Liver (tissue), 9 donors: ENCODE data around the gene TSPO. TPM values are rescaled to one million over a fixed set of nuclear protein-coding genes. Genes with fewer than 3 reads are reported as not detected.

Source experiments
- DNase-seq: peaks from one replicate; pipeline ENCODE4 v3.0.0-alpha.2; 2017; ENCODE audit warnings: low spot score
- H3K27ac ChIP-seq, 2 donors: one replicate each; pipeline ENCODE4 v1.7.0; 2013; ENCODE audit warnings: inconsistent platforms in 2 of 2, low read length in 2 of 2, control low read depth in 1 of 2, low read depth in 1 of 2, mild to moderate bottlenecking in 1 of 2
- H3K27me3 ChIP-seq, 4 donors: one replicate each; pipeline versions ENCODE4 v1.6.1 to v1.7.0; 2013; ENCODE audit warnings: low read length in 3 of 4, inconsistent platforms in 1 of 4, mild to moderate bottlenecking in 1 of 4, moderate library complexity in 1 of 4; ENCODE audit not compliant: control insufficient read depth in 4 of 4, insufficient read depth in 4 of 4
- H3K36me3 ChIP-seq, 4 donors: one replicate each; pipeline versions ENCODE4 v1.6.1 to v1.7.0; 2013; ENCODE audit warnings: low read length in 3 of 4, mild to moderate bottlenecking in 3 of 4, low read depth in 1 of 4, moderate library complexity in 1 of 4; ENCODE audit not compliant: control insufficient read depth in 4 of 4, insufficient read depth in 3 of 4
- H3K4me1 ChIP-seq, 4 donors: one replicate each; pipeline versions ENCODE4 v1.6.1 to v1.7.0; 2013; ENCODE audit warnings: low read length in 3 of 4, mild to moderate bottlenecking in 3 of 4, moderate library complexity in 1 of 4; ENCODE audit not compliant: control insufficient read depth in 4 of 4, insufficient read depth in 4 of 4
- H3K4me3 ChIP-seq, 3 donors: one replicate each; pipeline versions ENCODE4 v1.6.1 to v1.7.0; 2013; ENCODE audit warnings: low read length in 3 of 3, control low read depth in 1 of 3, low read depth in 1 of 3, mild to moderate bottlenecking in 1 of 3
- H3K9ac ChIP-seq, 2 donors: one replicate each; pipeline ENCODE4 v1.7.0; 2013; ENCODE audit warnings: low read length in 2 of 2, mild to moderate bottlenecking in 2 of 2, moderate library complexity in 2 of 2, control low read depth in 1 of 2, low read depth in 1 of 2
- H3K9me3 ChIP-seq, 4 donors: one replicate each; pipeline versions ENCODE4 v1.6.1 to v1.7.0; 2013; ENCODE audit warnings: low read length in 3 of 4; ENCODE audit not compliant: control insufficient read depth in 4 of 4
- EGR1 ChIP-seq, 2 donors: IDR thresholded peaks; 2 replicates each; pipeline ENCODE4 v1.6.1; 2016 to 2018; ENCODE audit warnings: antibody characterized with exemption in 2 of 2, low read depth in 2 of 2
- FOXA1 ChIP-seq: IDR thresholded peaks from 2 replicates; pipeline ENCODE4 v1.6.1; 2016; ENCODE audit warnings: antibody characterized with exemption
- FOXA2 ChIP-seq: IDR thresholded peaks from 2 replicates; pipeline ENCODE4 v1.6.1; 2016; ENCODE audit warnings: antibody characterized with exemption
- GABPA ChIP-seq, 2 donors: IDR thresholded peaks in 1 of 2; conservative IDR thresholded peaks in 1 of 2; 2 replicates each; pipeline ENCODE4 v1.6.1; 2016; ENCODE audit warnings: antibody characterized with exemption in 2 of 2, mild to moderate bottlenecking in 1 of 2, moderate library complexity in 1 of 2
- HNF4A ChIP-seq, 2 donors: conservative IDR thresholded peaks; 2 replicates each; pipeline ENCODE4 v1.6.1; 2016; ENCODE audit warnings: antibody characterized with exemption in 2 of 2, mild to moderate bottlenecking in 2 of 2
- HNF4G ChIP-seq: IDR thresholded peaks from 2 replicates; pipeline ENCODE4 v1.6.1; 2016; ENCODE audit warnings: antibody characterized with exemption
- JUND ChIP-seq, 2 donors: IDR thresholded peaks; 2 replicates each; pipeline ENCODE4 v1.6.1; 2016; ENCODE audit warnings: antibody characterized with exemption in 2 of 2
- NR2F2 ChIP-seq: IDR thresholded peaks from 2 replicates; pipeline ENCODE4 v1.6.1; 2016; ENCODE audit warnings: antibody characterized with exemption
- RAD21 ChIP-seq, 2 donors: IDR thresholded peaks; 2 replicates each; pipeline ENCODE4 v1.6.1; 2016; ENCODE audit warnings: antibody characterized with exemption in 2 of 2, mild to moderate bottlenecking in 2 of 2
- REST ChIP-seq: IDR thresholded peaks from 2 replicates; pipeline ENCODE4 v1.6.1; 2016; ENCODE audit warnings: antibody characterized with exemption, mild to moderate bottlenecking
- RXRA ChIP-seq, 2 donors: IDR thresholded peaks; 2 replicates each; pipeline ENCODE4 v1.6.1; 2017 to 2018; ENCODE audit warnings: antibody characterized with exemption in 2 of 2, mild to moderate bottlenecking in 1 of 2
- SP1 ChIP-seq: IDR thresholded peaks from 2 replicates; pipeline ENCODE4 v1.6.1; 2018; ENCODE audit warnings: antibody characterized with exemption, mild to moderate bottlenecking
- TAF1 ChIP-seq: conservative IDR thresholded peaks from 2 replicates; pipeline ENCODE4 v1.6.1; 2016; ENCODE audit warnings: antibody characterized with exemption, mild to moderate bottlenecking
- YY1 ChIP-seq: IDR thresholded peaks from 2 replicates; pipeline ENCODE4 v1.6.1; 2016; ENCODE audit warnings: antibody characterized with exemption, mild to moderate bottlenecking
- ZBTB33 ChIP-seq: IDR thresholded peaks from 2 replicates; pipeline ENCODE4 v1.6.1; 2016; ENCODE audit warnings: antibody characterized with exemption
- WGBS: extraction: QIAGEN DNeasy Blood & Tissue Kit; methylation state at CpG from one replicate; pipeline ENCODE4 v1.1.7; 2013; 5-methylcytosine and 5-hydroxymethylcytosine counted together
- polyA plus RNA-seq, 2 donors: library from polyadenylated mRNA; stranded (reverse) in 1 of 2; unstranded in 1 of 2; fragments of 200-250 nt in 1 of 2; fragments of >200 nt in 1 of 2; fragmentation: Nextera tagmentation in 1 of 2; extraction: Ambion mirVana in 1 of 2; gene quantifications; one replicate each; pipeline versions ENCODE4 v1.2.1 to v1.2.3, GENCODE V29; 2013 to 2015
- total RNA-seq, 2 donors: library from RNA; depleted of rRNA; stranded (reverse); fragments of >200 nt; gene quantifications; one replicate each; pipeline ENCODE4 v1.2.3, GENCODE V29; 2014
- TF ChIP-seq, protein P1 (sequence below): IDR thresholded peaks from 2 replicates; pipeline ENCODE4 v1.6.1; 2016; ENCODE audit warnings: antibody characterized with exemption
- TF ChIP-seq, protein P2 (sequence below): fragments of 150-350 bp; IDR thresholded peaks from 2 replicates; pipeline ENCODE4 v1.5.1; 2017; ENCODE audit warnings: improper control_type of control experiment, low read depth, low read length; ENCODE audit not compliant: missing input control
- TF ChIP-seq, protein P3 (sequence below): IDR thresholded peaks from 2 replicates; pipeline ENCODE4 v1.6.1; 2016; ENCODE audit warnings: antibody characterized with exemption
- donor health status: healthy.
- donor health status: healthy.
- donor health status: healthy.
- donor health status: healthy.
- donor health status: healthy.

Gene TSPO
- total and polyA plus RNA-seq, 4 donors: 27.6 to 61.9 (median 40.2) TPM

- no peak overlapping the region for H3K4me3 ChIP-seq
- no peak overlapping the region for H3K9ac ChIP-seq
- no peak overlapping the region for H3K27ac ChIP-seq
- 94% methylated on average over 15 of the region's 15 CpGs for WGBS
- peaks cover 3 to 24% (median 11%) of the 10 kb centered on the region in 4 donors for H3K36me3 ChIP-seq
- no peaks in the 10 kb centered on the region for H3K27me3 ChIP-seq
- no peak for TF ChIP-seq EGR1 (IDR thresholded peaks at IDR 0.05; ENCODE audit: low read depth in 2 of 2)
- TF ChIP-seq YY1: no peak
- TF ChIP-seq FOXA1: no peak
- TF ChIP-seq ZBTB33: no peak
- TF ChIP-seq RAD21 (IDR thresholded peaks at IDR 0.05): no peak
- no peak for TF ChIP-seq GABPA (IDR thresholded peaks at IDR 0.05 in 1 of 2, conservative IDR thresholded peaks at IDR 0.05 in 1 of 2)
- TF ChIP-seq NR2F2: no peak
- TF ChIP-seq, protein P1, sequence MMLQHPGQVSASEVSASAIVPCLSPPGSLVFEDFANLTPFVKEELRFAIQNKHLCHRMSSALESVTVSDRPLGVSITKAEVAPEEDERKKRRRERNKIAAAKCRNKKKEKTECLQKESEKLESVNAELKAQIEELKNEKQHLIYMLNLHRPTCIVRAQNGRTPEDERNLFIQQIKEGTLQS: no peak
- TF ChIP-seq, protein P2, sequence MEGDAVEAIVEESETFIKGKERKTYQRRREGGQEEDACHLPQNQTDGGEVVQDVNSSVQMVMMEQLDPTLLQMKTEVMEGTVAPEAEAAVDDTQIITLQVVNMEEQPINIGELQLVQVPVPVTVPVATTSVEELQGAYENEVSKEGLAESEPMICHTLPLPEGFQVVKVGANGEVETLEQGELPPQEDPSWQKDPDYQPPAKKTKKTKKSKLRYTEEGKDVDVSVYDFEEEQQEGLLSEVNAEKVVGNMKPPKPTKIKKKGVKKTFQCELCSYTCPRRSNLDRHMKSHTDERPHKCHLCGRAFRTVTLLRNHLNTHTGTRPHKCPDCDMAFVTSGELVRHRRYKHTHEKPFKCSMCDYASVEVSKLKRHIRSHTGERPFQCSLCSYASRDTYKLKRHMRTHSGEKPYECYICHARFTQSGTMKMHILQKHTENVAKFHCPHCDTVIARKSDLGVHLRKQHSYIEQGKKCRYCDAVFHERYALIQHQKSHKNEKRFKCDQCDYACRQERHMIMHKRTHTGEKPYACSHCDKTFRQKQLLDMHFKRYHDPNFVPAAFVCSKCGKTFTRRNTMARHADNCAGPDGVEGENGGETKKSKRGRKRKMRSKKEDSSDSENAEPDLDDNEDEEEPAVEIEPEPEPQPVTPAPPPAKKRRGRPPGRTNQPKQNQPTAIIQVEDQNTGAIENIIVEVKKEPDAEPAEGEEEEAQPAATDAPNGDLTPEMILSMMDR: no peak
- no peak for TF ChIP-seq REST
- TF ChIP-seq HNF4G: no peak
- TF ChIP-seq HNF4A (conservative IDR thresholded peaks at IDR 0.05): no peak
- no peak for TF ChIP-seq JUND (IDR thresholded peaks at IDR 0.05)
- TF ChIP-seq TAF1: no peak
- TF ChIP-seq, protein P3, sequence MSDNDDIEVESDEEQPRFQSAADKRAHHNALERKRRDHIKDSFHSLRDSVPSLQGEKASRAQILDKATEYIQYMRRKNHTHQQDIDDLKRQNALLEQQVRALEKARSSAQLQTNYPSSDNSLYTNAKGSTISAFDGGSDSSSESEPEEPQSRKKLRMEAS: no peak
- no peak for TF ChIP-seq RXRA (IDR thresholded peaks at IDR 0.05)
- no peak for TF ChIP-seq FOXA2
- no peak for TF ChIP-seq SP1
- peaks cover under 1 to 5% (median 3%) of the 10 kb centered on the region in 4 donors for H3K4me1 ChIP-seq
- DNase-seq: no peak
- H3K9me3 ChIP-seq: no peaks in the 10 kb centered on the region
Measured at GRCh38 chr22:43180670-43181069, 29.3 kb downstream of the TSPO start.
